Fibroblast of pulmonary artery (primary cell): Measurements from ENCODE around the gene C17orf107.
"Not testable (repeated sequence)": the region's sequence is repeated elsewhere in the genome, so short reads cannot be mapped to it uniquely, and the experiment has no call there.

ENCODE experiments used
- DNase-seq: peaks from one replicate; pipeline ENCODE4 v3.0.0-alpha.2; 2010; ENCODE audit warnings: low read depth
- H3K4me3 ChIP-seq: replicated peaks from 2 replicates; pipeline ENCODE4 v1.5.1; 2011; ENCODE audit warnings: low read depth, mild to moderate bottlenecking, control low read depth, low read length, moderate library complexity
- CTCF ChIP-seq: IDR thresholded peaks from 2 replicates; pipeline ENCODE4 v1.5.1; 2011; ENCODE audit warnings: mild to moderate bottlenecking, control low read depth, low read length, inconsistent platforms; ENCODE audit errors: missing control alignments

C17orf107 gene

GRCh38 chr17:4901108-4901647, 1.8 kb downstream of the C17orf107 start:
- DNase-seq: no peak
- no peak for TF ChIP-seq CTCF
- no peak overlapping the region for H3K4me3 ChIP-seq

GRCh38 chr17:4901648-4902344, 2.5 kb downstream of the C17orf107 start:
- no peak for TF ChIP-seq CTCF
- no peak for DNase-seq
- H3K4me3 ChIP-seq: no peak overlapping the region

- no peak for TF ChIP-seq CTCF
- no peak for DNase-seq
- no peak overlapping the region for H3K4me3 ChIP-seq
These were observed 3.2 kb downstream of the C17orf107 start for GRCh38 chr17:4902540-4902939.

GRCh38 chr17:4903051-4903818, 3.9 kb downstream of the C17orf107 start, which contains the start of gene CHRNE:
Gene CHRNE (minus strand): TSS chr17:4903098. CDS start chr17:4903063, 35 bp downstream.
- peak; percentile 84 for DNase-seq
- H3K4me3 ChIP-seq: no peak within 1 kb of the TSS
- peak; percentile 86 for TF ChIP-seq CTCF

- DNase-seq, H3K4me3 ChIP-seq: not testable (repeated sequence)
These were observed 7.3 kb downstream of the C17orf107 start for GRCh38 chr17:4906642-4907041.

GRCh38 chr17:4908301-4908700, 9.0 kb downstream of the C17orf107 start:
- H3K4me3 ChIP-seq: no peak overlapping the region
- TF ChIP-seq CTCF: no peak
- no peak for DNase-seq

- DNase-seq: peak; percentile 97
- TF ChIP-seq CTCF: peak; percentile 86
- H3K4me3 ChIP-seq: no peak overlapping the region
These were observed 9.6 kb downstream of the C17orf107 start for GRCh38 chr17:4908711-4909496.
